ENCODE data around the gene SNX7.

Gene SNX7

DNA sequence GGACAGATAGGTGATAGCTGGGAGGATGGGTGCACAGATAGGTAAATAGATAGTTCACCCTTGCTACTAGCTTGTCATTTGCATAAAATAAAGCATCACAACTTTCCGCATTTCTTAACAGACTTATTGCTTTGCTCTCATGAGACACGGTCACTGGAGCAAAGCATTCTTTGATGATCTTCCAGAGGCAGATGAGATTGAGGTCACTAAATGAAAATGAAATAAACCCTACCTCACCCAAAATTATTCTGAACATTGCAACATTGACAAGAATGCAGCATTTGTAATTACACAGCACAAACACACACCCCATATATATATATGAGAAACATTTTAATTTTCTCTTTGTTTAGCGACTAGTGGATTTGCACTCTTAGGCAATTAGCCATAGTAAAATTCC is 107.6 kb downstream of the SNX7 start:
- no peak for DNase-seq (ENCODE audit: low spot score)

DNA sequence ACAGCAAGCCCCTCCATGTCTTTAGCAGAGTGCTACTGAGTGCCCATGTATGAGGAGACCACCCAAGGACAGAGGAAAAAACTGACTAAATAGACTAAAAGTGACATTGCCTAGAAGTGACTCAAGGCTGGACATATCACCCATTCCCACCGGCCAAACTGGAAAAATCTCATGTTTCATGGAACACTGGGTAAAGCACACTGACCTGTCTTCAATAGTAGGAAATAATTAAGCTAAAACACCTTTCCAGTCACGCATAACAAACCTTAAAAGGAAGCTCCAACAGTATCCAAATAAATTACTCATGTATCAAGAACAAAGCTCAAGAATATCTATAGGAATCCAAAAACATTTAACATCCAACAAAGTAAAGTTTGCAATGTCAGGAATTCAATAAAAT is 120.4 kb downstream of the SNX7 start:
- no peak for DNase-seq (ENCODE audit: low spot score)

DNA sequence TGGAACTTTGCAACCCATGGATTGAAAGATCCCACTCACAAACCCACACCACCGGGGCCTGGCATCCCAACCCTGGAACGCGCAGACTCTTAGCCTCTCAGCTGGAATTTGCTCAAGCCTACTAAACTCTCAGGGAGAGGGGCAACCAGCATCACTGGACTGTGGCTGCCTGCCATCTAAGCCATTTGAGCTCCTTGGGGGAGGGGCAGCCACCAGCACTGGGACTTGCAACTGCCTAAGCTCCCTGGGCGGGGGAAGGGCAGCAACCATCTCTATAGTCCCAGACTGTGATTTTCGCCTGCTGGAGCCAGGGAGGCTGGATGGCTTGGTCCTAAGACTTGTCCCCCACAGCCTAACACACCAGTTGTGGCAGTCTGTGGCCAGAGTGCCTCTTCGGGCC is 122.3 kb downstream of the SNX7 start:
- DNase-seq (ENCODE audit: low spot score): no peak

DNA sequence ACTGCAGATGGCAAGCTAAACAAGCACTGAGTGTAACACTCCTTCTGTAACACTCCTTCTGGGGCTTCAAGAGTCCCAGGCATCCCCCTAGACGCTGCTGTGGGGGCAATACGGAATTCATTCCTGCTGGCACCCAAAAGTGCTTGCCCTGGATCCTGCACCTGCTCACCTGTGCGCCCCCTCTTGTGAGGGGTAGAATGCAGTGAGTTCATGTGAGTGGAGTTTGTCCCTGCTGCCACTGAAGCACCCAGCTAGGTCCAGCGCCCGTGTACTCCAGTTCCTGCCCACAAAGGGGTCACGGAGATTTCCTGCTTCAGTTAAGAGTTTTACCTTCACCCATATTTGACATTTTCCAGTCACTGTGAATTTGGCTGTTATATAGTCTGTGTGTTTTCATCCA is 130.0 kb downstream of the SNX7 start:
- no peak for DNase-seq (ENCODE audit: low spot score)

DNA sequence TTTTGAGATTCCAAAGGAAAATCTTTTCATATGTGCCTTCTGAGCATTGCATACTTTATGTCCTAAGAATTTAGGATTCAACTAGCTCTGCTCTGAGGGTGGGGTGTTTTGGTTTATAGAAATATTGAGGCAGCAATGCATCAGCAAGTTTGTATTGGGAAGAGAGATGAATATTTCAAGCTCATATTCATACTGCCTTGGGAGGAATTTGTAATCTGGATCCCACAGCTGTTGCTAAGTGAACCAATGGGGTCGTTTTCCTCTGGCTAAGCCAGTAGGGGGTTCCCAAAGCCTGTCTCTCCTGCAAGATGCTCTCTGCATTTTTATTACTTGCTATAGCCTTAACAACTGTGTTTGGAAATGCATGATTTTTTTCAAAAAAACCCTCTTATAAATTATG is 130.6 kb downstream of the SNX7 start:
- DNase-seq (ENCODE audit: low spot score): no peak

DNA sequence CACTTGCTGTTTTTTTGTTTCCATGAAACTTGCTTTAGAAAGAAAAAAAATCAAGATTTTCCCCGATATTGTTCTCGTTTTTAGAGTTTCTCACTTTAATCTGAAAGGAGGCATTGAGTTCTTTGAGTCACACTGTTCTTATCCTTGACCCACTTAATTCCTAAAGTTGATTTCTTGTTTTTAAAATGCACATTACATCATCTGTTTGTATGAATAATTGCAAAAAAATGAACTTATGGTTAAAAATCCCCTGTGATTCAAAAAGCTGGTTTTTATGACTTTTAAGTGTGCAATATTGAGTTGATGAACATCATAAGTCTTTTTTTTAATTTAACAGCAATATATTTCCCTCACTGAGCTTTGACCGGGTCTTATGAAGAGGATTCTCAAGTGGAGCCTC is 131.6 kb downstream of the SNX7 start:
- no peak for DNase-seq (ENCODE audit: low spot score)

DNA sequence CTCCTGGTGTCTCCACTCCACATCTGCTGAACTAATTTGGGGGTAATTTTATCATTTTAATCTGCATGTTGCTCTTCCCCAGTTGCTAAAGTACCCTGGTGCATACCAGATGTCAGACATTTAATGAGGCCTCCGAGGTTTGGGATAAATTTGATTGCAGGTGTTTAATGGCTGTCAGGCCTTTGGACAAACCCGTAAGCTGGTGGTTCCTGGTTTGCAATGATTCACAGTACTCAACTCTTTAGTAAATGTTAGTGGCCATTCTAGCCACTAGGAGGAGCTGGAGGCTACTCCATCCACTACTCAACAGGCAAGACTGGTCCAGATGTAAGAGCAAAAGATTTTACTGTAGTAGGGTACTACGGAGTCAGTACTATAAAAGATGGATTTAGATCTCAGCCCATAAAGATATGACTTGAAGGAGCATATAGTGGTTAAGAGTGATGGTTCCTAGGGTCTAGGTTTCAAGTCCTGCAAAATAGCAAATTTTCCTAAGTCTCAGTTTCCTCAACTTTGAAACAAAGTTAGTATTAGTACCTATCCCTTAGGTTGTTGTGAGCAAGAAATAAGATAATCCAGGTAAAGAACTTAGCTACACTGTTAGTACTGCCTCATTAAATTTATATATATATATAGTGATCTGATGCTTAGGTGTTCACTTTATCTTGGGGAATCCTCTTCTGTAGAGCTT is 132.8 kb downstream of the SNX7 start:
- peak; percentile 45 for DNase-seq (ENCODE audit: low spot score)

DNA sequence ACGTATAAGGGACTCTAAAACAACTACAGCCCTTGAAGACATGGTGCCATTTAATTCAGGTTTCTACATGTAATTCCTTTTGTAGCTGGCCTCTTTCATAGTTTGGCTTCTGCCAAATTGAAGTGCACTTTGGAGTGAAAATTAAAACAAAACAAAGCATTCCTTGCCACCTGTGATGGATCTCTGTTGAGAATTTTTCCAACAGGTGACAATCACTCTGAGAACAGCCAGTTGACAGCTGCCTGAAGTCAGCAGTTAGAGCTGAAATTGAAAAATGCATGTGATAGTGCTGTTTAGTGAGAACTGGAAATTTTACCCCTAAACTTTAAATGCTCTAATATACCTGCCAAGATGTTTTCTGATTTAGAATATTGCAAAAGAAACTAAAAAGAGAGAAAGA is 134.5 kb downstream of the SNX7 start:
- DNase-seq (ENCODE audit: low spot score): no peak

DNA sequence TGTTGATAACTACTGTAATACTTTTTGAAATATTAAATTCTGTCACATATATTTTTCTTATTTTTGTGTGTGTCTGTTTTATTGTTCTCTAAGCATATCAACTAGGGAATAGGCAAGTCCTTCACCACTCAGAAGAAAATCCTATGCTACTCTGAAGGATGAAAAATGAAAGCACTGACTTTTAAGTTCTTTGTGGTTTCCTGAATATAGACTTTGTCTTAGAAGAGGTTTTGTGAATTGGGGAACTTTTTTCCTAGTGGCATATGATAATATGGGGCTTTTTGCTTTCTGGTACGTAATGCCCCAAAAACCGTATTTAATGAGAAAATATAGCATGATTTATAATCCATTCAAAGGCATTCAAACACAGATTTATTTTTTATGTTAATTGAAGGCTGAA is 136.0 kb downstream of the SNX7 start:
- no peak for DNase-seq (ENCODE audit: low spot score)

All from HuH-7 (cell line).